ENCODE results near the gene LY6G6D.

GRCh38 chr6:31693535-31693934 lies 21.6 kb upstream of the LY6G6D start:
- TF ChIP-seq CTCF (IDR thresholded peaks at IDR 0.05) (no peak), ZFX (IDR thresholded peaks at IDR 0.05; ENCODE audit: borderline replicate concordance) (no peak)

Measured in 22Rv1 (cell line).